CD4-positive, alpha-beta T cell (primary cell): ENCODE data around the gene SUV39H1. TPM values are rescaled to one million over a fixed set of nuclear protein-coding genes. Genes with fewer than 3 reads are reported as not detected.
A peak's percentile ranks its signal among the peaks of the same experiment; 100 is the strongest.
"Not testable (repeated sequence)": the region's sequence is repeated elsewhere in the genome, so short reads cannot be mapped to it uniquely, and the experiment has no call there.

Source experiments
- ATAC-seq: fragments of 200-7000 bp; cut with Tn5 transposase; one replicate; pipeline ENCODE4 v1.10.0; 2022; ENCODE audit warnings: mild to moderate bottlenecking; ENCODE audit not compliant: poor library complexity
- CTCF ChIA-PET: fragments of 350-600 bp; sonication (Branson Sonifier 250); formaldehyde crosslinking; loops from one replicate; lab custom pipeline; 2021; ENCODE audit warnings: antibody characterized with exemption, inconsistent platforms; lab: Charles Lee
- POLR2A ChIA-PET: fragments of 350-600 bp; sonication (Branson Sonifier 250); formaldehyde crosslinking; loops from one replicate; lab custom pipeline; 2021; ENCODE audit warnings: antibody characterized with exemption, inconsistent platforms; lab: Charles Lee
- DNase-seq, 14 experiments: peaks; one replicate each; pipeline ENCODE4 v3.0.0-alpha.2; 2013 to 2020; ENCODE audit warnings: mixed read lengths in 2 of 14
- H3K27ac ChIP-seq, 2 donors: one replicate each; pipeline versions ENCODE4 v1.5.1 to v1.7.0; 2013; ENCODE audit warnings: low read length in 2 of 2, low read depth in 1 of 2, mild to moderate bottlenecking in 1 of 2
- H3K27me3 ChIP-seq, 2 experiments: 1 replicate in 1 of 2; 2 replicates in 1 of 2; pipeline versions ENCODE4 v1.6.1 to v1.7.0; 2013; ENCODE audit warnings: low read length in 2 of 2, control low read depth in 1 of 2, mild to moderate bottlenecking in 1 of 2, moderate library complexity in 1 of 2; ENCODE audit not compliant: insufficient read depth in 2 of 2, control insufficient read depth in 1 of 2
- H3K36me3 ChIP-seq: one replicate; pipeline ENCODE4 v1.6.1; 2013; ENCODE audit warnings: low read length, control low read depth; ENCODE audit not compliant: insufficient read depth
- H3K4me1 ChIP-seq: one replicate; pipeline ENCODE4 v1.6.1; 2013; ENCODE audit warnings: low read length, control low read depth; ENCODE audit not compliant: insufficient read depth
- H3K4me3 ChIP-seq: one replicate; pipeline ENCODE4 v1.5.1; 2013; ENCODE audit warnings: mild to moderate bottlenecking, low read length, moderate library complexity
- H3K9me3 ChIP-seq, 2 experiments: 1 replicate in 1 of 2; 2 replicates in 1 of 2; pipeline versions ENCODE4 v1.6.1 to v1.7.0; 2013; ENCODE audit warnings: low read length in 2 of 2, mild to moderate bottlenecking in 2 of 2, control low read depth in 1 of 2, moderate library complexity in 1 of 2; ENCODE audit not compliant: control insufficient read depth in 1 of 2, insufficient read depth in 1 of 2
- H3K27ac Mint-ChIP-seq: one replicate; pipeline ENCODE4 v1.8.0; 2020; ENCODE audit warnings: mixed read lengths
- H3K27me3 Mint-ChIP-seq: one replicate; pipeline ENCODE4 v1.8.0; 2021; ENCODE audit warnings: mixed read lengths
- H3K36me3 Mint-ChIP-seq: one replicate; pipeline ENCODE4 v1.8.0; 2021; ENCODE audit warnings: low read depth, mixed read lengths
- H3K4me1 Mint-ChIP-seq: one replicate; pipeline ENCODE4 v1.8.0; 2021; ENCODE audit warnings: low read depth, mixed read lengths
- H3K4me3 Mint-ChIP-seq: one replicate; pipeline ENCODE4 v1.8.0; 2020; ENCODE audit warnings: mild to moderate bottlenecking, mixed read lengths
- H3K9me3 Mint-ChIP-seq: one replicate; pipeline ENCODE4 v1.8.0; 2020; ENCODE audit warnings: mixed read lengths
- intact Hi-C, 2 experiments: fragments of 100-400 bp; cut with DNase I in 1 of 2; cut with micrococcal nuclease in 1 of 2; formaldehyde crosslinking; loops; one replicate each; pipeline versions ENCODE4 v1.15.1 to v1.9.0; 2023 to 2025; cut with DNase I, micrococcal nuclease
- total RNA-seq, 174 experiments: library from RNA in 2 of 174; stranded (reverse) in 2 of 174; gene quantifications; one replicate each; pipeline ENCODE4 v1.2.3 and lab custom pipeline; 2021 to 2026
- TF ChIP-seq, protein P1 (sequence below): fragments of 200-600 bp; IDR thresholded peaks from one replicate; pipeline ENCODE4 v1.8.0; 2022; ENCODE audit warnings: antibody characterized with exemption, mild to moderate bottlenecking

The SUV39H1 gene
- total RNA-seq, 2 experiments from 2014 or later = 7.7 to 8.4 TPM

DNA sequence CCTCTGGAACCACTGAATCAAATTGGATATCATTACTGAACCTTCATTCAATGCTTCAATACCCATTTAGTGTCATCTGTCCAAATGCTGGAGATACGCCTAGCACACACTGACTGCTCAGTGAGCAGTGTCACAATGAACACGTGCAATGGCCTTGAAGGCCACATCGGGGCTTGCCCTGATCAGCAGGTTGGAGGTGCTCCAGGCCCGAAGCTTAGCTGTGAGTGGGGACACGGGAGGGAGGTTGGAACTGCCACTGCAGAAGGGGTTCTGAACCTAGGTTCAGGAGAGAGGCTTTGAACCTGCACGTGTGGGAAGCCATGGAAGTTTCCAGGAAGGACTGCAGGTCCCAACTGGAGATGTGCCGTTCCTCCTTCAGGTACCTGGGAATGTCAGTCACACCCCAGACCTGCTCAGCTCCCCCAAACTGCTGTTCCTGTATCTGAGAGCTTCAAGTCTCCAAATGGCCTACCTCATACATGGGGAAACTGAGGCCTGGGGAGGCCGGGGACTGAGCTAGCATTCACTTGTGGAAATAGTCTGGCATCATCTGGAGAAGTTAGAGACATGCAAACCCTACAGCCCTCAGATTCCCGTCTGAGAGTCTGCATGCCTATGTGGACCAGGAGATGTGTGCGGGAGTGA, 14.9 kb upstream of the SUV39H1 start:
- H3K4me3 Mint-ChIP-seq = peak overlapping the region; percentile 51

DNA sequence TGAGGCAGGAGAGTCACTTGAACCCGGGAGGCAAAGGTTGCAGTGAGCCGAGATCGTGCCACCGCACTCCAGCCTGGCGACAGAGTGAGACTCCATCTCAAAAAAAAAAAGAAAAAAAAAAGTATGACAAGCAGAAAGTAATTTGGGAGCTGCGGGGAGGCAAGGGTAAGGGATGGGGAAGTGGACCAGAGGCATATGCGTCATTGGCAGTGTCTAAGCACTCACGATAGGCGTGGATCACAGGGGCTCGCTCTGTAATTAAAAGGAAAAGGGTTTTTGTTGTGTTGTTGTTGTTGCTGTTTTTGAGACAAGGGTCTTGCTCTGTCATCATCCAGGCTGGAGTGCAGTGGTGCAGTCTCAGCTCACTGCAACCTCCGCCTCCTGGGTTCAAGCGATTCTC, 13.7 kb upstream of the SUV39H1 start:
- H3K9me3 ChIP-seq, ATAC-seq, H3K27me3 Mint-ChIP-seq, H3K27me3 ChIP-seq, H3K4me3 ChIP-seq, H3K9me3 Mint-ChIP-seq: not testable (repeated sequence)
- H3K4me3 Mint-ChIP-seq = peak overlapping the region; percentile 25
- intact Hi-C loops = loop anchor here in 1 of 2 experiments (2.0 kb wide), 1 partner anchor 14 kb away; the partner anchor contains the start of gene SUV39H1
- H3K4me1 ChIP-seq = peaks cover 57% of the 10 kb centered on the region
- peaks cover 28% of the 10 kb centered on the region for H3K36me3 ChIP-seq
- ChIA-PET POLR2A (interaction anchor here (0.8 to 2.6 kb wide), 14 partner anchors 10 to 276 kb away, joined by 3 to 26 read pairs (median 7); partner anchors contain the start of genes HDAC6, PQBP1, RBM3 and SLC35A2), CTCF (interaction anchor here (1.3 kb wide), 1 partner anchor 29 kb away, joined by 4 read pairs; no protein-coding TSS in a partner anchor)
- peak in 2 of 14 experiments; percentile 44 to 57 for DNase-seq
- H3K27ac Mint-ChIP-seq = peak overlapping the region; percentile 96
- peaks cover 50% of the 10 kb centered on the region for H3K4me1 Mint-ChIP-seq
- H3K36me3 Mint-ChIP-seq = peaks cover 46% of the 10 kb centered on the region
- H3K27ac ChIP-seq = peak overlapping the region; percentile 73 to 83

More for the DNA sequence above, 14.9 kb upstream of the SUV39H1 start:
- Mint-ChIP-seq H3K27me3 (no peaks in the 10 kb centered on the region), H3K9me3 (no peaks in the 10 kb centered on the region), H3K36me3 (peaks cover 34% of the 10 kb centered on the region), H3K27ac (peak overlapping the region; percentile 96), H3K4me1 (peaks cover 48% of the 10 kb centered on the region)
- ChIA-PET POLR2A (no interaction called here), CTCF (no interaction called here)
- ATAC-seq = no peak
- Histone ChIP-seq H3K36me3 (peaks cover 16% of the 10 kb centered on the region), H3K4me1 (peaks cover 60% of the 10 kb centered on the region), H3K9me3 (no peaks in the 10 kb centered on the region), H3K4me3 (no peak overlapping the region), H3K27me3 (no peaks in the 10 kb centered on the region), H3K27ac (no peak overlapping the region)
- TF ChIP-seq, protein P1, sequence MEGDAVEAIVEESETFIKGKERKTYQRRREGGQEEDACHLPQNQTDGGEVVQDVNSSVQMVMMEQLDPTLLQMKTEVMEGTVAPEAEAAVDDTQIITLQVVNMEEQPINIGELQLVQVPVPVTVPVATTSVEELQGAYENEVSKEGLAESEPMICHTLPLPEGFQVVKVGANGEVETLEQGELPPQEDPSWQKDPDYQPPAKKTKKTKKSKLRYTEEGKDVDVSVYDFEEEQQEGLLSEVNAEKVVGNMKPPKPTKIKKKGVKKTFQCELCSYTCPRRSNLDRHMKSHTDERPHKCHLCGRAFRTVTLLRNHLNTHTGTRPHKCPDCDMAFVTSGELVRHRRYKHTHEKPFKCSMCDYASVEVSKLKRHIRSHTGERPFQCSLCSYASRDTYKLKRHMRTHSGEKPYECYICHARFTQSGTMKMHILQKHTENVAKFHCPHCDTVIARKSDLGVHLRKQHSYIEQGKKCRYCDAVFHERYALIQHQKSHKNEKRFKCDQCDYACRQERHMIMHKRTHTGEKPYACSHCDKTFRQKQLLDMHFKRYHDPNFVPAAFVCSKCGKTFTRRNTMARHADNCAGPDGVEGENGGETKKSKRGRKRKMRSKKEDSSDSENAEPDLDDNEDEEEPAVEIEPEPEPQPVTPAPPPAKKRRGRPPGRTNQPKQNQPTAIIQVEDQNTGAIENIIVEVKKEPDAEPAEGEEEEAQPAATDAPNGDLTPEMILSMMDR = no peak
- intact Hi-C loops = loop anchor here in 1 of 2 experiments (2.0 kb wide), 1 partner anchor 15 kb away; the partner anchor contains the start of gene SUV39H1
- DNase-seq = no peak

DNA sequence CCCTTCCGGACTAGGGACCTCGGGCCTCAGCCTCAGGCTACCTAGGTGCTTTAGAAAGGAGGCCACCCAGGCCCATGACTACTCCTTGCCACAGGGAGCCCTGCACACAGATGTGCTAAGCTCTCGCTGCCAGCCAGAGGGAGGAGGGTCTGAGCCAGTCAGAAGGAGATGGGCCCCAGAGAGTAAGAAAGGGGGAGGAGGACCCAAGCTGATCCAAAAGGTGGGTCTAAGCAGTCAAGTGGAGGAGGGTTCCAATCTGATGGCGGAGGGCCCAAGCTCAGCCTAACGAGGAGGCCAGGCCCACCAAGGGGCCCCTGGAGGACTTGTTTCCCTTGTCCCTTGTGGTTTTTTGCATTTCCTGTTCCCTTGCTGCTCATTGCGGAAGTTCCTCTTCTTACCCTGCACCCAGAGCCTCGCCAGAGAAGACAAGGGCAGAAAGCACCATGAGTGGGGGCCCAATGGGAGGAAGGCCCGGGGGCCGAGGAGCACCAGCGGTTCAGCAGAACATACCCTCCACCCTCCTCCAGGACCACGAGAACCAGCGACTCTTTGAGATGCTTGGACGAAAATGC, 13.0 kb upstream of the SUV39H1 start, which contains the start of gene WAS:
WAS (plus strand) TSS at position 389 of the 572 bp plus-strand sequence; CDS start at position 444, 55 bp downstream.
- H3K27me3 Mint-ChIP-seq = no peaks in the 10 kb centered on the region

More for the DNA sequence above, 13.0 kb upstream of the SUV39H1 start, which contains the start of gene WAS:
- Mint-ChIP-seq H3K4me1 (peaks cover 50% of the 10 kb centered on the region), H3K9me3 (no peaks in the 10 kb centered on the region), H3K27ac (peak within 1 kb of the TSS; percentile 96), H3K4me3 (peak within 1 kb of the TSS; percentile 95), H3K36me3 (peaks cover 52% of the 10 kb centered on the region)
- Histone ChIP-seq H3K27ac (peak within 1 kb of the TSS; percentile 73 to 83), H3K36me3 (peaks cover 35% of the 10 kb centered on the region), H3K4me3 (peak within 1 kb of the TSS; percentile 82), H3K9me3 (no peaks in the 10 kb centered on the region), H3K4me1 (peaks cover 61% of the 10 kb centered on the region), H3K27me3 (no peaks in the 10 kb centered on the region)
- TF ChIP-seq, protein P1 = no peak
- ChIA-PET POLR2A (interaction anchor here (0.8 to 2.6 kb wide), 15 partner anchors 9 to 276 kb away, joined by 3 to 26 read pairs (median 7); partner anchors contain the start of genes HDAC6, PQBP1, RBM3 and SLC35A2), CTCF (interaction anchor here (1.3 to 1.6 kb wide), 2 partner anchors 30 to 35 kb away, joined by 4 read pairs; no protein-coding TSS in a partner anchor)
- DNase-seq (peak in 12 of 14 experiments; percentile 14 to 76 (median 36)), ATAC-seq (peak; percentile 85)
- intact Hi-C loops = loop anchor here in 1 of 2 experiments (2.0 kb wide), 1 partner anchor 13 kb away; the partner anchor contains the start of gene SUV39H1
